Sigmoid colon (tissue), 4 donors: ENCODE data around the gene RPS6KA2.

Source experiments
- EP300 ChIP-seq, 4 donors: sonication (generic); formaldehyde crosslinking; IDR thresholded peaks; one replicate each; pipeline ENCODE4 v1.6.1; 2017; ENCODE audit warnings: antibody characterized with exemption in 4 of 4
- POLR2A ChIP-seq, 2 donors: fragments of 450-650 bp; IDR thresholded peaks; one replicate each; pipeline ENCODE4 v1.6.1; 2016; ENCODE audit warnings: antibody characterized with exemption in 2 of 2, mild to moderate bottlenecking in 2 of 2, moderate library complexity in 2 of 2

DNA sequence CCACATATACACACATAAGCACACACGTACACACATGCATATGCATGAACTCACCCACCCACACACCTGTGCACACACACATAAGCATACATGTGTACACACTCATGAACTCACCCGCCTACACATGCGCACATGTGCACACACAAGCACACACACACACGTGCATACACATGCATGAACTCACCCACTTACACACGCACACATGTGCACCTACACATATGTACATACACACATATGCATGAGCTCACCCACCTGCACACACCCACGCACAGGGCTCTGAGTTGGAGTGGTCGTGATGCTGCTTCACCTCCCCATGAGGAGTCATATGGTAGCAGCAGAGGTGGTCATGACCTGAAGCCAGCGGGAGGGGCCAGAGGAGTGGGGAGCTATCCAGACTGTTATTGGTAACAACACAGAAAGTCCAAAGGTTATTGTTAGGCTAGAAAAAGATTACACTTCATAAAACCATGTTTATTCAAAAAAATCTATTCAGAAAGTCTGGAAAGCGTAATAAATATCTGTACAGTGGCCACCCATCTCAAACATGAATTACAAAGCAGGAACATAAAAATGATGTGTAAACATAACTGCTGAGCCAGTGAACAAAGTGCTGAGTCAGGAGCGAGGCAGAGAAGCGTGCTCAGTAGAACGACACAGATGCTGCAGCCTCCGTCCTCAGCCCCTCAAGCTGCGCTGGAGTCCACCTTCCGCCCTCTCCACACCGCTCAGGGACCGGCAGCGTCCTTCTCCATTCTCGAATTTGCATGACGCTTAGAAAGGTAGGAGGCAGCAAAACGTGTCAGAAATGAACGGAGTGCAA lies 217.9 kb downstream of the RPS6KA2 start:
- TF ChIP-seq POLR2A (IDR thresholded peaks at IDR 0.05) (no peak), EP300 (IDR thresholded peaks at IDR 0.05) (no peak)
